ENCODE data around the gene RPL4.

DNA sequence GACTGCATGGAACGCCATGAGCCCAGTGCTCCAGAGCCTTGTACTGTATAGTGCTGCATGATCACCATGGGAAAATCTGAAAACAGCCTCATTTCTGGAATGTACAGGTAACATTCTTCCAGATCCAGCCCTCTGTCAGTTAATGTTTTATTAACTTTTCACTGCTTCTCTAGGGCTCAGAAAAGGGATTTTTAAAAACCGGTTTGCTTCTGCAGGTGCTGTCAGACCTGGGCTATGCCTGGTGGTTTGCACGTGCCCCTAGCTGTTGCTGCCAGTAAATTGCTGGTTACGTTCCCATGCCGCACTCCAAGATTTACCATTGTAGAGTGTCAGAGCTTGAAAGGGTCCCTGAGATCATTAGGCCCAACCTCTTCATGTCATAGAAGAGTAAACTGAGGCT, 16.1 kb downstream of the RPL4 start:
- TF ChIP-seq RAD21 (IDR thresholded peaks at IDR 0.05; ENCODE audit: insufficient read depth, low read depth, low read length) (no peak), SP1 (IDR thresholded peaks at IDR 0.05; ENCODE audit: low read depth, low read length) (no peak), HDAC6 (IDR thresholded peaks at IDR 0.05; ENCODE audit: unreplicated experiment) (no peak), ZNF274 (IDR thresholded peaks at IDR 0.05; ENCODE audit: insufficient read depth, insufficient read length) (no peak), ZNF207 (IDR thresholded peaks at IDR 0.05; ENCODE audit: borderline replicate concordance) (no peak), EGR1 (IDR thresholded peaks at IDR 0.05; ENCODE audit: borderline replicate concordance in 1 of 2, low read depth in 2 of 2, low read length in 2 of 2) (no peak), MXI1 (IDR thresholded peaks at IDR 0.05; ENCODE audit: low read depth, low read length) (no peak), CHD2 (IDR thresholded peaks at IDR 0.05; ENCODE audit: borderline replicate concordance, low read depth, low read length) (no peak)
- TF ChIP-seq, protein P1, sequence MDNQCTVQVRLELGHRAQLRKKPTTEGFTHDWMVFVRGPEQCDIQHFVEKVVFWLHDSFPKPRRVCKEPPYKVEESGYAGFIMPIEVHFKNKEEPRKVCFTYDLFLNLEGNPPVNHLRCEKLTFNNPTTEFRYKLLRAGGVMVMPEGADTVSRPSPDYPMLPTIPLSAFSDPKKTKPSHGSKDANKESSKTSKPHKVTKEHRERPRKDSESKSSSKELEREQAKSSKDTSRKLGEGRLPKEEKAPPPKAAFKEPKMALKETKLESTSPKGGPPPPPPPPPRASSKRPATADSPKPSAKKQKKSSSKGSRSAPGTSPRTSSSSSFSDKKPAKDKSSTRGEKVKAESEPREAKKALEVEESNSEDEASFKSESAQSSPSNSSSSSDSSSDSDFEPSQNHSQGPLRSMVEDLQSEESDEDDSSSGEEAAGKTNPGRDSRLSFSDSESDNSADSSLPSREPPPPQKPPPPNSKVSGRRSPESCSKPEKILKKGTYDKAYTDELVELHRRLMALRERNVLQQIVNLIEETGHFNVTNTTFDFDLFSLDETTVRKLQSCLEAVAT (IDR thresholded peaks at IDR 0.05): no peak
- TF ChIP-seq, protein P2, sequence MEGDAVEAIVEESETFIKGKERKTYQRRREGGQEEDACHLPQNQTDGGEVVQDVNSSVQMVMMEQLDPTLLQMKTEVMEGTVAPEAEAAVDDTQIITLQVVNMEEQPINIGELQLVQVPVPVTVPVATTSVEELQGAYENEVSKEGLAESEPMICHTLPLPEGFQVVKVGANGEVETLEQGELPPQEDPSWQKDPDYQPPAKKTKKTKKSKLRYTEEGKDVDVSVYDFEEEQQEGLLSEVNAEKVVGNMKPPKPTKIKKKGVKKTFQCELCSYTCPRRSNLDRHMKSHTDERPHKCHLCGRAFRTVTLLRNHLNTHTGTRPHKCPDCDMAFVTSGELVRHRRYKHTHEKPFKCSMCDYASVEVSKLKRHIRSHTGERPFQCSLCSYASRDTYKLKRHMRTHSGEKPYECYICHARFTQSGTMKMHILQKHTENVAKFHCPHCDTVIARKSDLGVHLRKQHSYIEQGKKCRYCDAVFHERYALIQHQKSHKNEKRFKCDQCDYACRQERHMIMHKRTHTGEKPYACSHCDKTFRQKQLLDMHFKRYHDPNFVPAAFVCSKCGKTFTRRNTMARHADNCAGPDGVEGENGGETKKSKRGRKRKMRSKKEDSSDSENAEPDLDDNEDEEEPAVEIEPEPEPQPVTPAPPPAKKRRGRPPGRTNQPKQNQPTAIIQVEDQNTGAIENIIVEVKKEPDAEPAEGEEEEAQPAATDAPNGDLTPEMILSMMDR (IDR thresholded peaks at IDR 0.05 in 2 of 3, conservative IDR thresholded peaks at IDR 0.05 in 1 of 3; ENCODE audit: control insufficient read depth in 2 of 3, extremely low read depth in 1 of 3, insufficient read depth in 1 of 3, low read depth in 3 of 3, low read length in 3 of 3): no peak
- TF ChIP-seq, protein P3, sequence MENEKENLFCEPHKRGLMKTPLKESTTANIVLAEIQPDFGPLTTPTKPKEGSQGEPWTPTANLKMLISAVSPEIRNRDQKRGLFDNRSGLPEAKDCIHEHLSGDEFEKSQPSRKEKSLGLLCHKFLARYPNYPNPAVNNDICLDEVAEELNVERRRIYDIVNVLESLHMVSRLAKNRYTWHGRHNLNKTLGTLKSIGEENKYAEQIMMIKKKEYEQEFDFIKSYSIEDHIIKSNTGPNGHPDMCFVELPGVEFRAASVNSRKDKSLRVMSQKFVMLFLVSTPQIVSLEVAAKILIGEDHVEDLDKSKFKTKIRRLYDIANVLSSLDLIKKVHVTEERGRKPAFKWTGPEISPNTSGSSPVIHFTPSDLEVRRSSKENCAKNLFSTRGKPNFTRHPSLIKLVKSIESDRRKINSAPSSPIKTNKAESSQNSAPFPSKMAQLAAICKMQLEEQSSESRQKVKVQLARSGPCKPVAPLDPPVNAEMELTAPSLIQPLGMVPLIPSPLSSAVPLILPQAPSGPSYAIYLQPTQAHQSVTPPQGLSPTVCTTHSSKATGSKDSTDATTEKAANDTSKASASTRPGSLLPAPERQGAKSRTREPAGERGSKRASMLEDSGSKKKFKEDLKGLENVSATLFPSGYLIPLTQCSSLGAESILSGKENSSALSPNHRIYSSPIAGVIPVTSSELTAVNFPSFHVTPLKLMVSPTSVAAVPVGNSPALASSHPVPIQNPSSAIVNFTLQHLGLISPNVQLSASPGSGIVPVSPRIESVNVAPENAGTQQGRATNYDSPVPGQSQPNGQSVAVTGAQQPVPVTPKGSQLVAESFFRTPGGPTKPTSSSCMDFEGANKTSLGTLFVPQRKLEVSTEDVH (IDR thresholded peaks at IDR 0.05; ENCODE audit: low read depth, partially characterized antibody): no peak
- TF ChIP-seq, protein P4, sequence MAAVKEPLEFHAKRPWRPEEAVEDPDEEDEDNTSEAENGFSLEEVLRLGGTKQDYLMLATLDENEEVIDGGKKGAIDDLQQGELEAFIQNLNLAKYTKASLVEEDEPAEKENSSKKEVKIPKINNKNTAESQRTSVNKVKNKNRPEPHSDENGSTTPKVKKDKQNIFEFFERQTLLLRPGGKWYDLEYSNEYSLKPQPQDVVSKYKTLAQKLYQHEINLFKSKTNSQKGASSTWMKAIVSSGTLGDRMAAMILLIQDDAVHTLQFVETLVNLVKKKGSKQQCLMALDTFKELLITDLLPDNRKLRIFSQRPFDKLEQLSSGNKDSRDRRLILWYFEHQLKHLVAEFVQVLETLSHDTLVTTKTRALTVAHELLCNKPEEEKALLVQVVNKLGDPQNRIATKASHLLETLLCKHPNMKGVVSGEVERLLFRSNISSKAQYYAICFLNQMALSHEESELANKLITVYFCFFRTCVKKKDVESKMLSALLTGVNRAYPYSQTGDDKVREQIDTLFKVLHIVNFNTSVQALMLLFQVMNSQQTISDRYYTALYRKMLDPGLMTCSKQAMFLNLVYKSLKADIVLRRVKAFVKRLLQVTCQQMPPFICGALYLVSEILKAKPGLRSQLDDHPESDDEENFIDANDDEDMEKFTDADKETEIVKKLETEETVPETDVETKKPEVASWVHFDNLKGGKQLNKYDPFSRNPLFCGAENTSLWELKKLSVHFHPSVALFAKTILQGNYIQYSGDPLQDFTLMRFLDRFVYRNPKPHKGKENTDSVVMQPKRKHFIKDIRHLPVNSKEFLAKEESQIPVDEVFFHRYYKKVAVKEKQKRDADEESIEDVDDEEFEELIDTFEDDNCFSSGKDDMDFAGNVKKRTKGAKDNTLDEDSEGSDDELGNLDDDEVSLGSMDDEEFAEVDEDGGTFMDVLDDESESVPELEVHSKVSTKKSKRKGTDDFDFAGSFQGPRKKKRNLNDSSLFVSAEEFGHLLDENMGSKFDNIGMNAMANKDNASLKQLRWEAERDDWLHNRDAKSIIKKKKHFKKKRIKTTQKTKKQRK (IDR thresholded peaks at IDR 0.05; ENCODE audit: low read depth, low read length): no peak

All from GM12878 (cell line).